NCI-H1092 treated with DMSO at 0.1 percent for 48 hours (cell line): ENCODE results near the gene CIROP.

Experiments
- DNase-seq: peaks from one replicate; lab custom pipeline; 2025; lab: John Stamatoyannopoulos, UW

Gene CIROP

DNA sequence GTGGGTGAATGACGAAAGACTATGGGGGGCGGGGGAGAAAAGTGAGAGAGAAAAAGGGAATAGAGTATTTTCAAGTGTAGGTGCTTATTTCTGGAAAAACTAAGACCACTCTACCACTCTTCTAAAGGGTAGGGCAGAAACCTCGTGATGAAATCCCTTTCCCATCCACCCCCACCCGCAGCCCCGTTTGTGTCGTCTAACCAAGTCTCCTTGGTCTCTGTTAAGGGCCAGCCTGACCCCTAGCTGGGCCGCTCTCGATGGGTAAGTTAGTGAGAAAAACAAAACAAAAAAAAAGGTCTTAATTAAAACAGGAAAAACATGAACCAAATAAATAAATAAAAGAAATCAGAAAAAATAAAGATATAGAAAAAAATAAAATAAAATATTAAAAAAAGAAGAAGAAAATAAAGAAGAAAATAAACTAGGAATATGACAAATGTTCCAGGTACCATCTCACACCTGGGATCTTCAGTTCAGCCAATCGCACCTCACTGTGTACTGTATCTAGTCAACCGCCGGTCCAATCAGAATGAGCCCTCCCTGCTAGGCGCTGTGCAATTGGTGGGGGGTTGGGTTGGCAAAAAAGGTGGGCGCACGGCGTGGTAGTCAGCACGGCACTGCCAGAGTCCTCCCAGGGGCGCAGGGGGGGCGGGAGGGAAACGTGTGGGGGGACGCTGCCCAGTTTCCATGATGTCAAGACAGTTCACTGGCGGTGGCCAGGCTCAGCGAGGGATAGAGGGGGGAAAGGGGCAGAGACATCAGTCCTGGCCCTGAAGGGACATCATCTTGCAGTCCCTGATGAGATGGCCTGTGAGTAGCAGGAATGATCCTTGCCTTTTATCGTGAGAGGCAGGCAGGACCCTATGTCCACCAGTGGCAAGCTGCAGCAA lies 37.7 kb downstream of the CIROP start:
- DNase-seq: no peak

GRCh38 chr14:23066368-23066767 lies 38.4 kb downstream of the CIROP start:
- no peak for DNase-seq

GRCh38 chr14:23063601-23064000 lies 41.2 kb downstream of the CIROP start:
- DNase-seq: no peak

DNA sequence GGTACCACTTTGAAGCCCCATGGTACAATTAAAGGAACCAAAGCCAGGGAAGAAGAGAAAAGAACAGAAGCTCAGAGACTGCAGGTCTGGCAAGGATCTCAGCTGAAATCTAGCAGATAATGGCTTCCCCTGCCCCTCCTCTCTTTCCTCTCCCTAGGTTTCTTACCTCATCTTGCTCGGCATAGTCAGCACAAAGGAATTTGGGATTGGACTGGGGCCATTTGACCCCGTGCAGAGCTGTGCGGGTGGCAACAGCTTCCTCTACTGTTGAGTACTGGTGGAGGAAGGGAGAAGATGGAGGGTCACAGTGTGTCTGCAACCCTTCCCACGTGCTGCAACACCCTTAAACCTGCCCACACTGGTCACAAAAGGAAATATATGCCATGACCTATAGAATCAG lies 42.8 kb downstream of the CIROP start:
- DNase-seq: no peak

GRCh38 chr14:23060536-23061260 lies 44.1 kb downstream of the CIROP start:
- no peak for DNase-seq

- DNase-seq: no peak
Measured at GRCh38 chr14:23058654-23059504, 45.9 kb downstream of the CIROP start.

DNA sequence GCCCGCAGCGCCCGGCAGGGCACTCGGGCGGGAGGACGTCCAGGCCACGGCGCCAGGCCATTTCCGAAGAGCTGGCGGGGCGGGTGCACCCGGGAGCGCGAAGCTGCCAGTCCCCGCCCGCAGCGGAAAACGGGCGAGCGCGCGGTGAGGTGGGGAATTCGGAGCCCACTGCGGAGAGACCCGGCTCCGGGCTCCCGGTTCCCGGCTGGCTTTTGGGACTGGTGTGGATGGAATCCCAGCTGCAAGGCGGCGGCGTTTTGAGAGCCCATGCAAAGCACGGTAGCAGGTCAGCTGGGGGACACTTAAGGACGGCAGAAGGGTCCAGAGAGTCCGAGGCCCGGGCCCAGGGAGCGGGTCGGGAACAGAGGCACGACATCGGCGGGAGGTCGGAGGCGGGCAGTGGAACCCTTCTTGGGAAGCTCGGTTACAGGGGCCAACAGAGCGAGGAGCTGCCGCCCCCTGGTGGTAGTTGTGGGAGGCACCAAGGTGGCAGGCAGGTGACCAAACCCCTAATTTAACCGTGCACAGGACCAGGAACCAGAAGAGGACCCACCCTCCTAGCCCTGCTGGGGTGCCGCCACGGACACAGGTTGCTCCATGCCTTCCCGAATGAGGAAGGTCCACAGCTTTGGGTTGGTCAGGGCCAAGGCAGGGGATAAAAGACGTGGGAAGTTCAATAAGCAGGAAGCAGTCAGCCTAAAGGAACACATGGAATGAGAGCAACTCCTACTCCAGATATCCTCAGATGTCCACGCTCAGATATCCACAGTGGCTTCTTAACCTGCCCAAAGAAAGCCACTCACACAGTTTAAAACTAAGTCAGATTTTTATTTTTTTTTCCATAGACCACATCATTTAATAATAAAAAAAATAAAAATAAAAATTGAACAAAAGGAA lies 46.8 kb downstream of the CIROP start:
- DNase-seq: no peak

GRCh38 chr14:23056956-23057756 lies 47.6 kb downstream of the CIROP start, which contains the start of gene CDH24:
Gene CDH24 (minus strand): TSS chr14:23057520. CDS start chr14:23055733, 1,787 bp downstream.
- DNase-seq: no peak

DNA sequence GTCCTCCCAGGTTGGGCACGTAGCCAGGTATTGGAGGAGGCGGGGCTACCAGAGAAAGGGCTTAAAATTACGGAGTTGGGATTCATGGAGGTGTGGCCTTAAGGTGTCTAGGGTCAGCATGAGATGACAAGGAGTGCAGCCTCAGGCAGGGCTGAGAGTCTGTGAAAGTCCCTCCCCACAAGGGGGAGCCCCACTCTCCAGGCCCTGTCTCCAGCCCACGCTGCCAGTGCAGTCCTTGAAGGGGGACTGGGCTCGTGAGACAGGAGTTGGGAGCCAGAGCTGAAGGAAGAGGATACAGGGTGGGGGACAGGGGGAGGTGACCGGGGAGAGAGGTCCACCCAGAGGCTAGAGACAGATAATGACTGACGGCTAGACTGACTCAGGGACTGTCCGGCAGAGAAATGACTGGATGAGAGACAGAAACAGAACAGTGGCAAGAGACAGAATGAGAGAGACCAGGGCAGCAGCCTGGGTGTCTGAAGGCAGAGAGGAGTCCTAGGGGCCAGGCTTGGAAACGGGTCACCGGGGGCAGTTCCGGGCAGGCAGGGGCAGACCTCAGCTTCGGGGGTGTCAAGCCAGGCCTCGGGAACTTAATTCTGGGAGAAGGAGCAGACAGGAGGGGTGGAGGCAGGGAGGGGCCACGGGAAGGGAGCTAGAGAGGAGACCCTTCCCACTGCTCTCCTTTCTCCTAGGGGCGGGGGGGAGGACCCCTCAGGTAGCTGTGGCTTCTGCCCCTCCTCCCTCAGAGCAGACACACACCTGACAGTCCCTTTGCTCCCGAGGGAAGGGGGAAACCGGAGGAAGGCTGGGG lies 48.4 kb downstream of the CIROP start:
- no peak for DNase-seq

DNA sequence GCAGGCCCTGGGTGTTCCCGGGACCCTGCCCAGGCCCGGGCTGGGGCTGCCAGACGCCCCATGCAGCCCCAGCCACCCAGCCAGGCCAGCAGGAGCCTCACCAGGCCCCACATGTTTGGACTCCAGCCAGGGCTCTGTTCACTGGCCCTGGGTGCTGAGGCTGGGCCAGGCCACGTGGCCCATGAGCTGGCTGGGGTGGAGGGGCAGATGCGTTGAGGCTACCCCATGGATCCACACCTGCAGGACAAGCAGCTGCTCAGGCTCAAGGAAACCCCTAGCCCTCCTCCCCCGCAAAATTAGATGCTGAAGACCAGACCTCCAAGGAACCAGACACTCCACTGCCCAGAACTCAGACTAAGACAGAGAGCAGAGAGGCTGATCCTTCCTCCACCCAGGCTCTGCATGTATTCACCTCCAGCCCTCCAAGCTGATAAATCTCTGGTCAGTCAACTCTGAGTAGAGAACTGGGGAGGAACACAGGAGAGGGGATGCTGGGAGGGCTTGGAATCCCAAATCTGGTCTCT lies 49.1 kb downstream of the CIROP start:
- DNase-seq: no peak

GRCh38 chr14:23055147-23055550 lies 49.6 kb downstream of the CIROP start:
- DNase-seq: no peak

DNA sequence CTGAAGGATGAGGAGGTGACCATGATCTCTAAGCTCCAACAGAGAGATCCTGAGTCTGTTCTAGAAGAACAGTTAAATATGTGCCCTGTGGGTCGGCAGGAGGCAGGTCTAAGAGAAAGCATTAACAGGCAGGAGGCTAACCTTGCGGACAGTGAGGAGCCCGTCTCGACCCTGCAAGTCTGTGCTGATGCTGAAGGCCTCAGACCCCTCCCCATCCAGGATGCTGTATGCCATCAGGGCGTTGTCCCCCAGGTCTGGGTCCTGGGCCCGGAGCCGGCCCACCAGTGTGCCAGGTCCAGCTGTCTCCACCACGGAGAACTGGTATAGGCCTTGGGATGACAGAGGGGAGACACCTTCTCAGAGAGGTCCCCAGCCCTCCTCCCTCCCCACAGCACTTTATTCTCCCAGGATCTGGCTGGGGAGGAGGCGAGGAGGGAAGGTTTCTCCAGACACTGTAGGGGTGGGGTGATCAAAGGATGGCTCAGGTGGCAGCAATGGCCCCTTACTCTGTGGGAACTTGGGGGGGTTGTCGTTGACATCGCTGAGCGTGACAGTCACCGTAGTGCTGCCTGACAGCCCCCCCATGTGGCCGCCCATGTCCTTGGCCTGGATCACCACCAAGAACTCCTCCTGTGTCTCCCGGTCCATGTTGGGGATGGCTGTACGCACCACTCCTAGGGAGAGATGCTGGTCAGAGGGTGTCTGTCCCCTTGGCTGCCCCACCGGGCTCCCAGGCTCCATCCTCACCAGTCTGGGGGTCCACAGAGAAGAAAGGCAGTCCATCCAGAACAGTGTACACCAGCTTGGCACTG lies 50.6 kb downstream of the CIROP start:
- DNase-seq: no peak

DNA sequence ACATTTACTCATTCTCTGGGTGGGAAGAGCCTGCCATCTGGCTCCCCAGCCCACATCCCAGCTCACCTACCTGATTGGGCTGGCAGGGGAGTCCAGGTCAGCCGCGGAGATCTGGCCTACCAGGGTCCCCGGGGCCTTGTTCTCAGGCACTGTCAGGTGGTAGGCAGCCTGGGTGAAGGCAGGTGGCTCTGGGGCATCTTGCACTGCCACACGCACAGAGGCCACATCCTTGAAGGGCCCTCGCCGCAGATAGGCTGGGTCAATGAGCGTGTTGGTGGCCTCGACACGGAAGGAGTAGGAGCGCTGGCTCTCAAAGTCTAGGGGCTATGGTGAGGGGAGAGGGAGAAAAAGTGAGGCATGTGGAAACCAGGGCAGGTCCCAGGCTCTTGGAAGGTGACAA lies 51.4 kb downstream of the CIROP start:
- no peak for DNase-seq

GRCh38 chr14:23052671-23053070 lies 52.1 kb downstream of the CIROP start:
- DNase-seq: no peak

GRCh38 chr14:23052182-23052623 lies 52.6 kb downstream of the CIROP start:
- DNase-seq: no peak

DNA sequence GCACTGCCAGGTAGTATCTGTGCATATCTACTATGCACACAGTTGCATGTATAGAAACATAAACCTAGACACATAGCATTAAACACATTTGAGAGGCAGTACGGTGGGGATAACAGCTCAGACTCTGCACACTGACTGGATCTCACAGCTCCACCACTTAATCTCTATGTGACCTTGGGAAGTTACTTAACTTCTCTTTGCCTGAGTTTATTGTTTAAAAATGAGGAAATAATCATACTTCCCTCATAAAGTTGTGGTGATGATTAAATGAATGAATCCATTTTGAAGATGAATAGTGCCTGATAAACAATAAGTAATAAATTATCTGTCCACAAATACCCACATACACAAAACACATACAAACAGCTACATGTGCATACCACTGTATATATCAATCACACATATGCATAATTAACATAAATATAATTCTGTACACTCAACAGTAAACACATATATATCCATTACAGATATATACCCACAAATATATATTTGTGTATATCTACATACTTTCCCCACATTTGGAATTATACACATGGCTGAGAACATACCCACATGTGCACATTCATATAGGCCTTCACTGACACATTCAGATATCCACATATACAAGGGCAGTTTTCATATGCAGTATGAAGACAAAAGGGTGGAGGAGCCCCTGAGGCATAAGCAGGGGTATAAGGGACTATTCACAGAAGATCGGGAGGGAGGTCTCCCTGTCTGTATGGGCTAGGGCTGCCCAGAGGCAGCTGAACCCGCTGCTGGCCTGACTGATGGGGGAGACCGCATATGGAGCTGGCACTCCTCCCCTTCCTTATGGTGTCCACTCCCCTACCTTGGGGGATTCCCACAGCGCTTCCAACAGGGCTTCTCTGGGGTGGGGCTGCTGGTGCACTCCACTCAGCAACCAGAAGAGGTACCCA lies 53.4 kb downstream of the CIROP start:
- no peak for DNase-seq
